IPS-15b (cell line): Measurements from ENCODE around the gene MRPS18A.
"Not testable (repeated sequence)": the region's sequence is repeated elsewhere in the genome, so short reads cannot be mapped to it uniquely, and the experiment has no call there.

Source experiments
- H3K27me3 ChIP-seq: one replicate; pipeline ENCODE4 v1.6.1; 2013; ENCODE audit warnings: low read length; ENCODE audit not compliant: control insufficient read depth, insufficient read depth
- H3K36me3 ChIP-seq: one replicate; pipeline ENCODE4 v1.6.1; 2013; ENCODE audit warnings: low read length; ENCODE audit not compliant: control insufficient read depth, insufficient read depth
- H3K4me1 ChIP-seq: one replicate; pipeline ENCODE4 v1.6.1; 2013; ENCODE audit warnings: mild to moderate bottlenecking, low read length; ENCODE audit not compliant: control insufficient read depth, insufficient read depth
- H3K4me3 ChIP-seq: one replicate; pipeline ENCODE4 v1.5.1; 2013; ENCODE audit warnings: low read depth, low read length
- H3K9ac ChIP-seq: one replicate; pipeline ENCODE4 v1.6.1; 2013; ENCODE audit warnings: low read depth, mild to moderate bottlenecking, low read length
- H3K9me3 ChIP-seq: one replicate; pipeline ENCODE4 v1.6.1; 2013; ENCODE audit warnings: mild to moderate bottlenecking, low read length; ENCODE audit not compliant: control insufficient read depth, insufficient read depth

The MRPS18A gene

DNA sequence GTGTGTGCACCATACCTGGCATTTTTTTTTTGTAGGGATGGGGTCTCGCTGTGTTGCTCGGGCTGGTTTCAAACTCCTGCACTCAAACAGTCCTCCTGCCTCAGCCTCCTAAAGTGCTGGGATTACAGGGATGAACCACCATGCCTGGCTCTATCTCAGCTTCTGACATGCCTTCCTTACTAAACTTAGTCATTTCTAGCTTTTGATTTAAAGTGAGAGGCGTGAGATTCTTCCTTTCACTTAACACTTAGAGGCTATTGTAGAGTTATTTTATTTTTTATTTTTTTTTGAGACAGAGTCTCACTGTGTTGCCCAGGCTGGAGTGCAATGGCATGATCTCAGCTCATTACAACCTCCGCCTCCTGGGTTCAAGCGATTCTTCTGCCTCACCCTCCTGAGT, 24.6 kb downstream of the MRPS18A start:
- not testable (repeated sequence) for H3K4me3 ChIP-seq, H3K27me3 ChIP-seq, H3K36me3 ChIP-seq, H3K9me3 ChIP-seq, H3K4me1 ChIP-seq, H3K9ac ChIP-seq

DNA sequence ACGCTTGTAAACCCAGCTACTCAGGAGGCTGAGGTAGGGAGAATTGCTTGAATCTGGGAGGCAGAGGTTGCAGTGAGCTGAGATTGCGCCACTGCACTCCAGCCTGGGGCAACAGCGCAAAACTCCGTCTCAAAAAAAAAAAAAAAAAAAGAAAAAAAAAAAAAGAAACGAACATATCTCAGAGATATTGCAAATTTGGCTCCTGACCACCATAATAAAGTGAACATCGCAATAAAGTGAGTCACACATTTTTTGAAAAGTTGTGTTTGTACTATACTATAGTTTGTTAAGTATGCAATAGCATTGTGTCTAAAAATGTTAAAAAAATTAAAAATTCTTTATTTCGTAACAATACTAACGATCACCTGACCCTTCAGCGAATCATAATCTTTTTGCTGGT, 29.4 kb downstream of the MRPS18A start:
- Histone ChIP-seq H3K9ac (no peak overlapping the region), H3K27me3 (no peaks in the 10 kb centered on the region), H3K4me1 (peaks cover 10% of the 10 kb centered on the region), H3K36me3 (no peaks in the 10 kb centered on the region), H3K9me3 (no peaks in the 10 kb centered on the region), H3K4me3 (no peak overlapping the region)

GRCh38 chr6:43657221-43657802, 30.3 kb downstream of the MRPS18A start:
- no peaks in the 10 kb centered on the region for H3K27me3 ChIP-seq
- H3K9ac ChIP-seq: no peak overlapping the region
- no peaks in the 10 kb centered on the region for H3K9me3 ChIP-seq
- H3K4me1 ChIP-seq: peaks cover 10% of the 10 kb centered on the region
- H3K36me3 ChIP-seq: no peaks in the 10 kb centered on the region
- no peak overlapping the region for H3K4me3 ChIP-seq

DNA sequence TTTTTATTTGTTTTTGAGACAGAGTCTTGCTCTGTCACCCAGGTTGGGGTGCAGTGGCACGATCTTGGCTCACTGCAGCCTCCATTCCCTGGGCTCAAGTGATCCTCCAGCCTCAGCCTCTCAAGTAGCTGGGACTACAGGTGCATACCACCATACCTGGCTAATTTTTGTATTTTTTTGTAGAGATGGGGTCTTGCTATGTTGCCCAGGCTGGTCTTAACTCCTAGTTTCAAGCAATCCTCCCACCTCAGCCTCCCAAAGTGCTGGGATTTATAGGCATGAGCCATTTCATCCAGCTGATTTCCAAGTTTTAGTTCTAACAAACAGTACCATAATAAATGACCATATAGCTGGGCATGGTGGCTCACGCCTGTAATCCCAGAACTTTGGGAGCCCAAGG, 34.8 kb downstream of the MRPS18A start:
- not testable (repeated sequence) for H3K9me3 ChIP-seq, H3K9ac ChIP-seq, H3K4me1 ChIP-seq, H3K36me3 ChIP-seq, H3K4me3 ChIP-seq, H3K27me3 ChIP-seq

GRCh38 chr6:43648248-43648647, 39.3 kb downstream of the MRPS18A start:
- Histone ChIP-seq H3K36me3 (no peaks in the 10 kb centered on the region), H3K4me3 (no peak overlapping the region), H3K27me3 (no peaks in the 10 kb centered on the region), H3K9me3 (no peaks in the 10 kb centered on the region), H3K4me1 (no peaks in the 10 kb centered on the region), H3K9ac (no peak overlapping the region)

- H3K36me3 ChIP-seq: no peaks in the 10 kb centered on the region
- H3K4me1 ChIP-seq: no peaks in the 10 kb centered on the region
- H3K9me3 ChIP-seq: no peaks in the 10 kb centered on the region
- no peak overlapping the region for H3K4me3 ChIP-seq
- no peaks in the 10 kb centered on the region for H3K27me3 ChIP-seq
- no peak overlapping the region for H3K9ac ChIP-seq
These were observed 40.0 kb downstream of the MRPS18A start for GRCh38 chr6:43647613-43648012.

DNA sequence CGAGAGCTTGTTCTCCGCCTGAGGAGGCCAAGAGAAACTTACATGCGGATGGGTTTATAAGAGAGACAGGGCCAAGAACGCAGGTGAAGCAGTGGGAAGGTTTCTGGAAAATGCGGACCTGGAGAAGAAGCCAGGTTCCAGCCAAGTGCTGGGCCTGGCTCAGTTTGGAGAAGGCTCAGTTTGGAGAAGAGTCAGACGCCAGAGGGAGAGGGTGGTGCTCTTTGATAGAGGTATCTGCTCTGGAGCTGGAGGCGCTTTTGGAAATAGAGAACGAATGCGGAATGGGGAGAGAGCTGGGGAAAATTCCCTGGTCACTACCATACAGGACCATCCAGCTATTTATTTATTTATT, 42.0 kb downstream of the MRPS18A start:
- Histone ChIP-seq H3K27me3 (no peaks in the 10 kb centered on the region), H3K4me1 (no peaks in the 10 kb centered on the region), H3K36me3 (peaks cover 9% of the 10 kb centered on the region), H3K4me3 (peak overlapping the region; percentile 58), H3K9me3 (no peaks in the 10 kb centered on the region), H3K9ac (peak overlapping the region; percentile 32)

GRCh38 chr6:43644940-43645612, 42.5 kb downstream of the MRPS18A start, which contains the start of gene RSPH9:
Gene RSPH9 (plus strand): TSS chr6:43645036. CDS start chr6:43645099, 63 bp downstream.
- peak within 1 kb of the TSS; percentile 87 for H3K4me3 ChIP-seq

DNA sequence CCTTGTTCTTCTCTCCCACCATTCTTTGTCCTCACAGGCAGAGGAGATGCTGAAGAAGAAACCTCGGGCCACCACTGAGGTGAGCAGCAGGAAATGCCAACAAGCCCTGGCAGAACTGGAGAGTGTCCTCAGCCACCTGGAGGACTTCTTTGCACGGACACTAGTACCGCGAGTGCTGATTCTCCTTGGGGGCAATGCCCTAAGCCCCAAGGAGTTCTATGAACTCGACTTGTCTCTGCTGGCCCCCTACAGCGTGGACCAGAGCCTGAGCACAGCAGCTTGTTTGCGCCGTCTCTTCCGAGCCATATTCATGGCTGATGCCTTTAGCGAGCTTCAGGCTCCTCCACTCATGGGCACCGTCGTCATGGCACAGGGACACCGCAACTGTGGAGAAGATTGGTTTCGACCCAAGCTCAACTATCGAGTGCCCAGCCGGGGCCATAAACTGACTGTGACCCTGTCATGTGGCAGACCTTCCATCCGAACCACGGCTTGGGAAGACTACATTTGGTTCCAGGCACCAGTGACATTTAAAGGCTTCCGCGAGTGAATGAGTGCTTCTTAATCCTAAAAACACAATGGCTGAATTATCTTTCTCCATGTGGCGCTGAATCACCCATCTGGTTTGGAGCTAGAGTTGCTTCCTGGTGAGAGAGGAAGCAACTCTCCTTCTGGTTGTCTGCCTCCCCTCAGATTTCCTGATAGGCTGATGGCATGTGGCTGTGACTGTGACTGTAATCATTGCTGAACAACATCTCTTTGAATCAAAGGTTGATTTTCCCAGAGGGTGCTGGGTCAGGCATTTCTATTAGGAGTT, 47.4 kb downstream of the MRPS18A start:
- no peaks in the 10 kb centered on the region for H3K27me3 ChIP-seq
- H3K36me3 ChIP-seq: peaks cover 24% of the 10 kb centered on the region
- H3K4me1 ChIP-seq: no peaks in the 10 kb centered on the region
- no peak overlapping the region for H3K9ac ChIP-seq
- H3K4me3 ChIP-seq: no peak overlapping the region
- no peaks in the 10 kb centered on the region for H3K9me3 ChIP-seq

More at GRCh38 chr6:43644940-43645612, 42.5 kb downstream of the MRPS18A start, which contains the start of gene RSPH9:
- Histone ChIP-seq H3K27me3 (no peaks in the 10 kb centered on the region), H3K36me3 (peaks cover 14% of the 10 kb centered on the region), H3K9ac (peak within 1 kb of the TSS; percentile 32), H3K4me1 (no peaks in the 10 kb centered on the region), H3K9me3 (no peaks in the 10 kb centered on the region)

DNA sequence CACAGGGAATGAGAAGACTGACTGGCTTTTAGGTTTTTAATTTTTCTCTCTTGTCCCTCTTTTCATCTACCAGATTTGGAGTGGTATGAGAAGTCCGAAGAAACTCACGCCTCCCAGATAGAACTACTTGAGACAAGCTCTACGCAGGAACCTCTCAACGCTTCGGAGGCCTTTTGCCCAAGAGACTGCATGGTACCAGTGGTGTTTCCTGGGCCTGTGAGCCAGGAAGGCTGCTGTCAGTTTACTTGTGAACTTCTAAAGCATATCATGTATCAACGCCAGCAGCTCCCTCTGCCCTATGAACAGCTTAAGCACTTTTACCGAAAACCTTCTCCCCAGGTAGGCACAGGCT, 51.3 kb downstream of the MRPS18A start:
- Histone ChIP-seq H3K36me3 (peaks cover 18% of the 10 kb centered on the region), H3K9ac (peak overlapping the region; percentile 96), H3K27me3 (no peaks in the 10 kb centered on the region), H3K4me3 (peak overlapping the region; percentile 93), H3K9me3 (no peaks in the 10 kb centered on the region), H3K4me1 (no peaks in the 10 kb centered on the region)

DNA sequence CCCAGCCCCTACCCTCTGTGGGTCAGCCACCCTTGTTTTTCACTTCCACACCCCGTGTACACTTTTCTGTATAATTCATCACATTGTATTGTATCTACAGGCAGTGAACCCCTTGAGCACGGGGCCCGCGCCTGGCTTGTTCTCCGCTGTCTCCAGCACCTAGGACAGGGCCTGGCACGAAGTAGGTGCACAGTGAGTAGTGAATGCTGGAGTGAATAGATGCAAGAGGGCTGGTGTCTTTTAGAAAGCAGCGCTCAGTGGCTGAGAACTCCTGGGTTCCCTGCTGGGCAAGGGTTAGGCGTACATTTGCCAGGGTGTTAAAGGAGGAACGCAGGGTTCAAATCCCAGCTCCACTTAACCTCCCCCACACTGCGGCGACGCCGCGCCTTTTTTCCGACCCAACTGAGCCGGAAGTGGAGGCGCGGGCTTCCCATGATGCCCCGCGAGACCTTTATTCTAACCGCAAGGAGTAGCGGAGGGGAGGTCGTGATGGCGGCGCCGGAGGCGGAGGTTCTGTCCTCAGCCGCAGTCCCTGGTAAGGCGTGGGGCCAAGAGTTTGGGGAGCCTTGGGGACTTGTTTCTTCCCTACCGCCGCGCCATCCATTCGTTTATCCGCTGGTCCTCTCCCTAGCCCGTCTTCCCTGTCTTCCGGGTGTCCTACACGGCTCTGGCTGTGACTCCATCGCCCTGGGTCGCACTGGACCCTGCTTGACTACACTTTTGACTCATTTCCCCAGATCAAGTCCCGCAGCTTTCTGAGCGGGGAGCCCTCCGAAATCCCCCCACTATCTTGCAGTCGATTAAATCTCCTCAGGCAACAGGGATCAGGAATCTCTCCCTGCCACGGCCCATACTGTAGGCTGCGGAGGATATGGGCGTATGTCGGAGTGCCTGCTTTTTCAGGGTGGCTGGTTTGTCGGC, 51.9 kb downstream of the MRPS18A start, which contains the start of gene MAD2L1BP:
TSS of gene MAD2L1BP (plus strand) at position 454 of the 921 bp plus-strand sequence. CDS start at position 490, 36 bp downstream.
- H3K36me3 ChIP-seq: peaks cover 15% of the 10 kb centered on the region
- peak within 1 kb of the TSS; percentile 96 for H3K9ac ChIP-seq
- H3K9me3 ChIP-seq: no peaks in the 10 kb centered on the region
- peak within 1 kb of the TSS; percentile 93 for H3K4me3 ChIP-seq
- no peaks in the 10 kb centered on the region for H3K27me3 ChIP-seq
- H3K4me1 ChIP-seq: no peaks in the 10 kb centered on the region
